NOMO-1 (cell line): ENCODE measurements around the gene HMX2.
A peak's percentile ranks its signal among the peaks of the same experiment; 100 is the strongest.

Source experiments
- DNase-seq, 2 experiments: peaks; one replicate each; lab custom pipeline; 2025; ENCODE audit not compliant: unreplicated experiment in 2 of 2; lab: John Stamatoyannopoulos, UW

Gene HMX2

DNA sequence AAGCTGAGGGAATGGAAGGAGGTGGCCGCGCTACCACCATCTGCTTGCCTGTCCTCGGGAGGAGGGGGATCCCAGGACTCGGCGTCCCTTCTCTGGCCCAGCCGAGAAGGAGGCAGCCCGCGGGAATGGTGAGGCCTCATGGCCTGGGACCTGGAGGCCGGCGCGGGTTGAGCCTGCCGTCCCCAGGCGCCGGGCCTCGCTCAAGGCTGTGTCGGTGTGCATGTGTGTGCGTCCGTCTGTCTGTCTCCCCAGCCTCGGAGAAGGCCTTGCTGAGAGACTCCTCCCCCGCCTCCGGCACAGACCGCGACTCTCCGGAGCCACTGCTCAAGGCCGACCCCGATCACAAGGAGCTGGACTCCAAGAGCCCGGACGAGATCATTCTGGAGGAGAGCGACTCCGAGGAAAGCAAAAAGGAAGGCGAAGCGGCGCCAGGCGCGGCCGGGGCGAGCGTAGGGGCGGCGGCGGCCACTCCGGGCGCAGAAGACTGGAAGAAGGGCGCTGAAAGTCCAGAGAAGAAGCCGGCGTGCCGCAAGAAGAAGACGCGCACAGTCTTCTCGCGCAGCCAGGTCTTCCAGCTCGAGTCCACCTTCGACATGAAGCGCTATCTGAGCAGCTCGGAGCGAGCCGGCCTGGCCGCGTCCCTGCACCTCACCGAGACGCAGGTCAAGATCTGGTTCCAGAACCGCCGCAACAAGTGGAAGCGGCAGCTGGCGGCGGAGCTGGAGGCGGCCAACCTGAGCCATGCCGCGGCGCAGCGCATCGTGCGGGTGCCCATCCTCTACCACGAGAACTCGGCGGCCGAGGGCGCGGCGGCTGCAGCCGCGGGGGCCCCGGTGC is 10.9 kb upstream of the HMX2 start:
- DNase-seq = peak in 1 of 2 experiments; percentile 53

DNA sequence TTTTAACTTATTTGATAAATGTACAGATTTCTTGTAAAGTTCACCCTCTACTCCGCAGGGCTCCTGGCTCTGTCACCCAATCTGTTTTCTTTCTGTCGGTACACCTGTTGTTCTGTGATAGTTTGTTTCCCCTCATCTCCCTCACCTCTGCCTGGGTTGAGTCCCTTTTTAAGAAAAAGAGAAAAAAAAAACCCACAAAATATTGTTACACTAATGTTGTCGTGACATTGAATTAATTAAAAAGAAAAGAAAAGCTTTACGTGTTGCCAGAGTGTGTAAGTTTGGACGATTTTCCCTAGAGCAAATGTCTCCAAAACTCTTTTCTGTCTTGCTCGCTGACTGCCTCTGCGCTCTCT is 8.8 kb upstream of the HMX2 start:
- no peak for DNase-seq

DNA sequence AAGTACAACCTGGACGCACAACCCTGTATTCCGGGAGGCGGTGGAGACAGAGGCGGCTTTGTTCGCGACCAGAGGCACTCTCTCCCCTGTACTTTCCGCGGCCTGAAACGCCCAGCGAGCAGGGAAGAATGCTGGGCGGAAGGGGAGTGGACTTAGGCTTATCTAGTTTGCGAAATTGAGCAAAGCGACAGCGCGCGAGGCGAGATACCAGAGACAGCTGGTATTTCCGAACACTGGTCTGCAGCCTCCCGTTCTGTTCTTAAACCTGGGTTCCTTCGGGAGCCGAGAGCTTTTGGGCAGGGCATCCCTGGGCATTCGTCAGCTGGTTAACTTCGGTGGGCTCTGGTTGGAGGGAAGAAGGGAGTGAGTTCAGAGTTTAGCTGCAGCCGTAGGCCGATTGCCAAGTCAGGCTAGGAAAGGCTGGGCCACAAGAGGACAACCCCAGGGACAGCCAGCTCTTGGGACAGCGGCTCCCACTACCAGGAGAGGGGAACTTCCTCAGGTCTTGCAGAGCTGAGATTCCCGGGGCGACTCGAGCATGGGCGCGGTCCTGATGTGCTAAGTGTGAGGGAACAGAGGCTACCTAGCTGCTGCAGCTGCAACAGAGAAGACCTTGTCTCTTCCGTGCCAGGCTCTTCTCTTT is 8.3 kb upstream of the HMX2 start:
- no peak for DNase-seq

DNA sequence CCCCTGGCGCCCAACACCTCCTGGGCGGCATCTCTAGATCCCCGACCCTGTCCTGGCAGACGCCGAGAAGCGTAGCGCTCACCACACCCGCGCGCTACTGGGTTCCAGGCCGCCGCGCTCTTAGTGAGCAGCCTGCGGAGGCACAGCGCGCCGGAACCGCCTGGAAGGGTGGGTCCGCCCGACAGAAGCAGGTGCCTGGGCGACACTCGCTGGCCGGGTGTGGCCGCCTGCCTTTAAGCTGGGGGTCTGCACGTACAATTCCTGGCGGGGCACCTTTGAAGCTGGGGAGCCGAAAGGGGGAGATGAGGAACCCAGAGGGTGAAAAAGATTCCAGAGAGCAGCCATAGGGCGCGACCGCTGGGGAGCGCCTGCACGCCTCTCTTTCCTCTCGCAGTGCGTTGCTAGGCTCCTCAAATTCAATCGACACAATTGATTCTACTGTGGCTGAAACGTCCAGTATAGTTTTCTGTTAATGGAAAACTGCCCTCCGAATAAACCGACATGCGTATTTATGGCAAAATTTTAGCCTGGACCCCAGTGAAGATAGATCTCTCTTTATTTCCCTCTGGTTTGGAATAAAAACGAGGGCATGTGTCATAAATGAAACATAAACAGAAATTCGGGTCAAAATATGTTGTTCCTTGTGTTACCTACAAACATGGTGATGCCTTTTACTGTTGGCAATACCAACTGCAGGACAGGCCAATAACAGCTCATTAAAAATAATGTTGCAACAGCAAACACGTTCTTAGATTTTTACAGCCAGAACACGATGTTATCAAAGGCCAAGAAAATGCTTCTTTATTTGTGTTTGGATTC is 7.6 kb upstream of the HMX2 start:
- DNase-seq = no peak

DNA sequence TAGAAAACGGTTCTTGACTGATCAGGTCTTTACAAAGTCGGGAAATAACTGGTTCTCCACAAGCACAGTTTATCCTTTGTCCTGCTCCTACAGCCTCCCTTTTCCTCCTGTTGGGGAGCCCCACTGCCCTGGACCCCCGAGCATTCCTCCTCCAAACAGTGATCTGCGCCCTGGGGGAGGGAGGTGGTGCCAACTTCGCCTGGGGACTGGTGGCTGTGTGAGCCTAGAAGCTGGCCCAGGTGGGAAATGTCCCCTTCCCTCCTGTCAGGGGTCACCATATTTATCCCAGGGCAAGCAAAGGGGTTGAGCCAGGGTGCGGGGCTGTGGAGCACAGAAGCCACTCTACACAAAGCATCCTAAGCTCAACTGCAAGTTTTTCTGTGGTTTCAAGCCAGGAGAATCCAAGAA is 6.9 kb upstream of the HMX2 start:
- DNase-seq = no peak

DNA sequence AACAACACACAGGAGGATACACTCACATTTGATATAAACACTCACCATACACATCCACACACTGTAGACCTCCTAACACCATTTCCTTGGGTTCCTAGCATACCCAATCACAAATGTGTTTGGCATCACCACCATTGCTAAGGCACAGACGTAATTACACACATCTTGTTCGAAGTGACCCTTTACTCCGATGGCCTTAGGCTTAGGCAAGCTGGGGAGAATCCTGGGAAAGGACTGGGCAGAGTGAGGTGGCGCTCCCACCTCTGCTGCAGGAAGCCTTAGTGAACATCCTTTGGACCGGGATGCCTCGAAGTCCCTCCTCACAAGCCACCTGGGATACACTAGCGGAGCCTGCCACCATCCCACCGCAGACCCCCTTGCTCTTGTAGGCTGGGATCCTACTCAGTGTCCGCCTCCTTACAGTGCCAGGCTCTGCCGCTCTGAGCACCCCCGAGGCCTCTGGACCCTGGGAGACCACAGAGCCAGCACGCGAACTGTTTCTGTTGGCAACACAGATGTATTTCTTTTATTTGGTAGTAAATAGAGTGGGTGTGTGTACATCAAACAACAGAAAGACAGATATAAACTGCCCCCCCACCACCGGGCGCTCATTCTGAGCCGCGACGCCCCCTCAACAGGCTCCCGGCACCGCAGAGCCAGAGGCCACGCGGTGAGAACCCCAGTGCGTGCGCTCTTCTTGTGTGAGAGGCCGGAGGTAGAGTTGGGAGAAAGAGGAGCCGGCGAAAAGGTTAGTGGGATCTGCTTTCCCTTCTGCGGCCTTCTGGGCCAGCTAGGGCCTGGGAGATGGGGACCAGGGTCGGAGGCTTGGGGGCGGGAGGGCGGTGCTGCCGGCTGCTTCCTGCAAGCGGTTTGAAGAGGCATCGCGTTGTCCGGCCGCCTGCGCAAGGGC is 5.9 kb upstream of the HMX2 start:
- DNase-seq = no peak

DNA sequence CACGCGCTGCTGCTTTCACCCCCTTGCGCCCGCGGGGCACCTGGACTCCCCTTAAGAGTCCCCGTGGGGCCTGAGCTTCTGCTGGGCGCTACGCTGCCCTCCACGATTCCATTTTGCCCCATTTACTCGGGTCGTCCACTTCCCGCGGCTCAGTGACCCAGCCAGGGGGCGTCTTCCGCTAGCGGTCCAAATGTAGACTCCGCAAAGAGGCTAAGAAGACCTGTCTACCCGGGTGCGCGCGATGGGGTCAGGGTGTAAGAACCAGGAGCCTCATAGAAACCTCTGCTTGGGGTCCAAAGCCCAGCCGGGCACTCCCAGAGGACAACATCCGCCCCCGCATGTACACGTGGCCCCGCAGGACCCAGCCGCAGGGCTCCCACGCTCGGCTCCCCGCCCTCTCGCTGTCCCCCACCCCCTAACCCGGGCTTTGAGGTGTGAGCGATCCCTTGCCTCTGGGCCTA is 5.2 kb upstream of the HMX2 start:
- DNase-seq = no peak

DNA sequence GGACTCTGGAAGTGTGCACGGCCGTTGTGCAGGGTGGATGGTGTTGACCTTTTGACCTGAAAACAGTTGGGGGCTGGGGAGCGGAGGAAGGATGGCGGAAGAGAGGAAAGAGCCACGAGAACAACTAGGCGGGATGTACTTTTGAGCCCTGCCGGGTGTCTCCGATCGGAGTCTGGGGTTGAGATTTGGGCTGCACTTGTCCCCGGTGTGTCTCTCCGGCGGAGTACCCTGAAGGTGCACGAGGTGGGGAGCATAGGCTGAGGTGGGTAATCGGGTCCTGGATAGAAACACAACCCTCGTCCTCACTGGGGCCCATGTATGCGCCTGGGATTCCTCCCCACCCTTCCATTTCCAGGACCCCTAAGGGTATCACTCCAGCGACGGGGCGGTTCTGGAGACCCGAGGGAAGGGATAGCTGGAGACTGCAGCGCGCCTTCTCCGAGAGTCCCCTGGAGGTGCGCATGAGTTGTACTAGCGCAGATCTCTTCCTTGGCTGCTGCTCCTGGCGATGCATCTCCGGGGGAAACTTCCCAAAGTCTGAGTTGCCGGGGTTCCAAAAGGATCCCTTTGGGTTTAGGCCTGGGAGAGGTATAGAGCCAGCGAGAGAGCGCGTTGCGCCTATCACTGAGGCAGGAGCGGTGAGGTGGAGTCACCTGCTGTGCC is 4.6 kb upstream of the HMX2 start:
- DNase-seq = no peak

DNA sequence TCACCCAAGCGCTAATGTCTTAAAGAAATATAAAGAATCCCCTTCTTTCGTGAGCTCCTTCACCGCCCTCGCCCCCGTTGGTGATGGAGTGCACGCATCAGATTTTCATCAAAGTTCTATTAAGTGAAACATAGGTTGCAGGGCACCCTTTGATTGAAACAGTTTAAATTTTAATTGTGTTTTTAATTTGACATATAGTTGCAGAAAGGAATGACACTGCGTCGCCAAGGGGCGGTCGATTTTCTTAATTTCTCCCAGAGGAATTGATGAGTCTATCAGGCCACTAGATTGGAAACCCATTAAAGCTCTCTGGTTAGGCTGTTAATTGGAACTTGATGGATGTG is 4.1 kb upstream of the HMX2 start:
- DNase-seq = no peak

DNA sequence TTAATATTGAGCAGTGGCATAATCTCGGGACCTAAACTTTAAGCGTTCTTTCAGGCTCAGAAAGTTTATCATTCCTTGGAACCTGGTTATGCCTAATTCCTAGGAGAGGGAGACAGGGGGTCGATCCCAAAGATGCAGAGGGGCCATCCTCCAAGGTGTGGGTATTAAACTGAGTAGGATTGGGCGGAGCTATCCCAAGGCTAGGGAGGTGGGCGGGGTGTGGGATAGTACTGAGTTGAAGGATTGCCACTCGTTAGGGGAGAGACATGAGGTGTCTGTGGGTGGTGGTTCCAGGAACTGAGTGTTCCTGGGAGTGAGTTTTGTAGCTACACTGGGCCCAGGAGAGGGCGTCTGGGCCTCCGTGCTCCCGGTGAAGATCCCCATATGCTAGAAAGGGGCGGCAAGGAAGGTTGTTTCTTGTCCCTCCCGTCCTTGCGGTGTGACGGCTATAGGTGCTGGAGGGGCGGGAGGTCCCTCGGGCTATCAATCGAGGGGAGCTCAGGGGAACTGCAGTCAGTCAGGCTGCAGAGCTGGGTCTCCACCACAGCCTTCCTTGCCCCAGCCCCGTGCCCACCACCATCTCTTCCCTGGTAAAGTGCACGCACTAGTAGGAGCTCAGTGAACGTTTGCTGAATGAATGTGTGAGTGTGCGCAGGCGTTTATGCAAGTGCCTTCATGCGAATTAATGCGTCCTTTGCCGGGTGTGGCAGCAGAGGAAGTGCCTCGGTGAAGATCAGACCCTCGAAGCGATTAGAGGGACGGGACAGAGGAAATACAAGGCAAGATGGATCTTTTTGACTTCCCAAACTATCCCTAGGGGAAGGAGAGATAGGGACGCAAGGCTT is 3.0 kb upstream of the HMX2 start:
- DNase-seq = no peak

DNA sequence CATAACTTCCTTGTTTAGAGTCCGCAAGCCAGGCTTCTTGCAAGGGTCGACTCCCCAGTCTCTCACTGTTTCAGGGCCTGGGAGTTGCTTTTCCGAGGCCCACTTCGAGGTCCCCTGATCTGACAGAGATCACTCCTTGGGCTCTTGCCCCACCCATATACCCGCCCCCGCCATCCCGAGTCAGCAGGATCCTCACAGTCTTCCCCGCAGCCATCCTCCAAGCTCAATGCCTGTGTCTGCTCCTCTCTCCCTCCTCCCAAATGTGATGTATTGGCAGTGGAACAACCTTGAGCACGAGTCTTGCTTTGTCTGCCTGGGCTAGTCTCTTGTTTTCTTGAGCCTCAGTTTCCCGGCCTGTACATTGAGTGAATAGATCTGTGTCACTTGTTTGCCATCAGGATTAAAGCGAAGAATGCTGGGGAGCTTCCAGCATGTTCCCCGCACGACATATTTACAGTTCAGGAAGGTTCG is 2.4 kb upstream of the HMX2 start:
- DNase-seq = no peak

DNA sequence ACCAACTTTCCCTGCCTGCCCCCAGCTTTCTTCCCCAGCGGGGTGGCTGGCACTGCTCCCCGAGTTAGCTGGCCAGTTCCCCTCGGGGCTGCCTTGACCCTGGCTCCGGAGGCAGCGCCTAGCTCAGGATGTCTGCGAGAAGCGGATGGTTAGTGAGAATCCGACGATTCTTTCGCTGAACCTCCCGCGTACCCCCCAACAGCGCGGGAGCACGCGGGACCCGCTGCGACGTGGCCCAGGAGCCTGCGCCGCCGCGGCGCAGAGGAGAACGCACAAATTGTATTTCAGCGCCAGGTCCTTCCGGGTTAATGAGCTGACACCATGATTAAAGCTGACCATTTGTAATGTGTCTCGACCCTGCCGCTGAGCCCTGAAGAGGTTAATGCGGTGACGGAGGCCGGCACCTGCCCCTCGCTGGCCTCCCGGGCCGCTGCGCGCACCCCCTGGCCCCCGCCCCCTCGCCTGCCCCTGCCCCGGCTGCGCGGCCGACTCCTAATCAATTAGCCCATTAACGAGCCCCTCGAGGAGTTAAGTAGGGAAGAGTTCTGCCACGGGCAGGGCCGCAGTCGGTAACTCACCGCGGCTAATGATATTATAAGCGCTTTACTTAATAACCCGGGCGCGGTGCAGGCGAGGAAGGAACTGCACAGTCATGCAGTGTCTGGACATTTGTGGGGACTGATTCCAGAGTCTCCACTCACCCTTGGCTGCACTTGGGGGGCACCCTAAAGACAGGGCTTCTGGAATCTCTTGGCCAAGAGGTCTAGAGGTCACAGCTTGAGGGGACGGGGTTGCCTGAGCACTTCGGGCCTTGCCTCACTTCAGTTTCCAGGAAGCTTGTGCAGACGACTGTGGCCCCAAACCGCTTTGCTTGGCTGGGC is 1.7 kb upstream of the HMX2 start:
- no peak for DNase-seq

DNA sequence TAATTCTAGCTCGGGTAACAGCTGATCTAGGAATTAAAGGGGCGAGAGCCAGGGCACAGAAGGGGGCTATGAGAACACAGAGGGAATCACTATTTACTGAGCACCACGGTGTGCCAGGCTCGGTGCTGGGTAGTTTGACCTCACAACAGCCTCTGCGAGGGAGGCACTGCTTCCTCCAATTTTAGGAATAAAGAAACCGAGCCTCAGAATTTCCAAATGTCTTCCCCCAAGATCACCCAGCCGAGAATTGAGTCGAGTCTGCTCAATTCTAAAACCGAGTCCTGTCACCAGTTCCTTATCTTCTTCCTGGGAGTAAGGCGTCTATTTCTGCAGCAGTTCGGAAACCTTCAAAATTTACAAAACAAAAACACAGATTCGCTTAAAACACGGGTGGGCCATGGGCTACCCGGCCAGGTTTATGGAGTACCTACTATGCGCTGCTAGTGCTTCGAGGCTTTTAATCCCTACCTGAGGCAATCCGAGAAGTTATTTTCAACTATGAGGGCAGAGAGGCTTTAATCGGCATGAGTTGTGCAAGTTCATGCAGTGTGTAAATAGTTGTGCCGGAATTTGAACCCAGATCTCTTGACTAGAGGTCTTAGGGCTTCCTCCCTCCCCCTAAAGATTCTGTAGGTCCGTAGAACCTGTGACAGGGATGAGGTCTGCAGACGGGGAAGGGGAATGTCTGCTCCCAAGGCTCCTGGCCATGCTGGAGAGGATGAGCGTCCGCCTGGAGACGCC is 872 bp upstream of the HMX2 start:
- no peak for DNase-seq

DNA sequence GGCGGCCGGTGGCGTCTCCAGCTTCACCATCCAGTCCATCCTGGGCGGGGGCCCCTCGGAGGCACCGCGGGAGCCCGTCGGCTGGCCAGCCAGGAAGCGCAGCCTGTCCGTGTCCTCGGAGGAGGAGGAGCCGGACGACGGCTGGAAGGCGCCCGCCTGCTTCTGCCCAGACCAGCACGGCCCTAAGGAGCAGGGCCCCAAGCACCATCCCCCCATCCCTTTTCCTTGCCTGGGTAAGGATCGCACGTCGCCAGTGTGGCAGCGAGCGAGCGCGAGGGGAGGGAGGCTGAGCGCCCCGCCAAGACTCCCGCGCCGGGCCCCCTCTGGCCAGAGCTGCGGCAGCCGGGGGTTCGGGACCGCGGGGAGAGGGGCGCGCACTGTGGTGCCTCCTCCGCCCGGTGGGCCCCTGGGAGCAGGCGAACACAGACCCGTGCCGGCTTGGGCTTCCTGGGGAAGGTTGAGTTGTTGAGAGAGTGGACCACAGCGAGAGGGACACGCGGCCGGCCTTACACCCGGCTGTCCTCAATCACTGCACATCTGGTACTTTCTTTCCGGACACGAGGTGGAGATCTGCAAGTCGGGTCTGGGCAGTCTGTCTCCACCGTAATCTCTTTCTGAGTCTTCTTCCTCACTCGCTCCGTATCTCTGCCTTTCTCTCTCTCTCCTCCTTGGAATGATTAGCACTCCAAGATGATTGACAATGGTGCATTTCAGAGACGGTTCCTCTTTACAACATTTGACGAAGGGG is 652 bp downstream of the HMX2 start:
- DNase-seq = no peak

DNA sequence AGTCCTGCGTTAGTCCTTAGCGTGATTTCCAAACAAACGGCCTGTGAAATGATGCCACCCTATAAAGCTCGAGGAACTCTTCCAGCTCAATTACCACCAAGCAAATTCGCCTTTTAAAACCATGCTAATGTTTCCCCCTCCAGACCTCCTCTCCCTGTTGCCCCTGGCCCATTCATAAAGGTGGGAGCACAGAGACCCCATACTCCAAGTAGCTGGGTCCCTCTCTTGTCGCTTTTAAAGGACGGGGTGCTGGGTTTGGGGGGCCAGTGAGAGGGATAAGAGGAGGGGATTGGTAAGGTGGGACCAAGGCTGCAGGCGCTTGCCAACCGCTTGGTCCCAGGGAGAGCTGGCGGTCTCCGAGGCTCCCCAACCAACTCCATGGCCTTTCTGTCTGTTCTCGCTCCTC is 1.2 kb downstream of the HMX2 start:
- no peak for DNase-seq

DNA sequence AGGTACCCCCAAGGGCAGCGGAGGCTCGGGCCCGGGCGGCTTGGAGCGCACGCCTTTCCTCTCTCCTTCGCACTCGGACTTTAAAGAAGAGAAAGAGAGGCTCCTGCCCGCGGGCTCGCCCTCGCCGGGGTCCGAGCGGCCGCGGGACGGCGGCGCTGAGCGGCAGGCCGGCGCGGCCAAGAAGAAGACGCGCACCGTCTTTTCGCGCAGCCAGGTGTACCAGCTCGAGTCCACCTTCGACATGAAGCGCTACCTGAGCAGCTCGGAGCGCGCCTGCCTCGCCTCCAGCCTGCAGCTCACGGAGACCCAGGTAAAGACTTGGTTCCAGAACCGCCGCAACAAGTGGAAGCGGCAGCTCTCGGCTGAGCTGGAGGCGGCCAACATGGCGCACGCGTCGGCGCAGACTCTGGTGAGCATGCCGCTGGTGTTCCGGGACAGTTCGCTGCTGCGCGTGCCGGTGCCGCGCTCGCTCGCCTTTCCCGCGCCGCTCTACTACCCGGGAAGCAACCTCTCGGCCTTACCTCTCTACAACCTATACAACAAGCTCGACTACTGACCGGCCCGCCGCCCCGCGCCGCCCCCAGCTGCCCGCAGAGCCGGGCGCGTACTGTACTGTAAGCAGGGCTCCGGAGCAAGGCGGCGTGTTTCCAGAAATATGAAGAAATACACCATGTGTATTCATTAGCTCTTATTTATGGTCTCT is 1.8 kb downstream of the HMX2 start:
- peak in 1 of 2 experiments; percentile 27 for DNase-seq
